ENCODE results near the gene FAM131C.

Gene FAM131C

GRCh38 chr1:16046842-16047241 lies 26.6 kb downstream of the FAM131C start:
- TF ChIP-seq SIN3A (IDR thresholded peaks at IDR 0.05; ENCODE audit: borderline replicate concordance, insufficient read depth, low read length), result no peak
- no peak for TF ChIP-seq TAF1 (IDR thresholded peaks at IDR 0.05; ENCODE audit: borderline replicate concordance, insufficient read depth, low read length)
- TF ChIP-seq, protein P1, sequence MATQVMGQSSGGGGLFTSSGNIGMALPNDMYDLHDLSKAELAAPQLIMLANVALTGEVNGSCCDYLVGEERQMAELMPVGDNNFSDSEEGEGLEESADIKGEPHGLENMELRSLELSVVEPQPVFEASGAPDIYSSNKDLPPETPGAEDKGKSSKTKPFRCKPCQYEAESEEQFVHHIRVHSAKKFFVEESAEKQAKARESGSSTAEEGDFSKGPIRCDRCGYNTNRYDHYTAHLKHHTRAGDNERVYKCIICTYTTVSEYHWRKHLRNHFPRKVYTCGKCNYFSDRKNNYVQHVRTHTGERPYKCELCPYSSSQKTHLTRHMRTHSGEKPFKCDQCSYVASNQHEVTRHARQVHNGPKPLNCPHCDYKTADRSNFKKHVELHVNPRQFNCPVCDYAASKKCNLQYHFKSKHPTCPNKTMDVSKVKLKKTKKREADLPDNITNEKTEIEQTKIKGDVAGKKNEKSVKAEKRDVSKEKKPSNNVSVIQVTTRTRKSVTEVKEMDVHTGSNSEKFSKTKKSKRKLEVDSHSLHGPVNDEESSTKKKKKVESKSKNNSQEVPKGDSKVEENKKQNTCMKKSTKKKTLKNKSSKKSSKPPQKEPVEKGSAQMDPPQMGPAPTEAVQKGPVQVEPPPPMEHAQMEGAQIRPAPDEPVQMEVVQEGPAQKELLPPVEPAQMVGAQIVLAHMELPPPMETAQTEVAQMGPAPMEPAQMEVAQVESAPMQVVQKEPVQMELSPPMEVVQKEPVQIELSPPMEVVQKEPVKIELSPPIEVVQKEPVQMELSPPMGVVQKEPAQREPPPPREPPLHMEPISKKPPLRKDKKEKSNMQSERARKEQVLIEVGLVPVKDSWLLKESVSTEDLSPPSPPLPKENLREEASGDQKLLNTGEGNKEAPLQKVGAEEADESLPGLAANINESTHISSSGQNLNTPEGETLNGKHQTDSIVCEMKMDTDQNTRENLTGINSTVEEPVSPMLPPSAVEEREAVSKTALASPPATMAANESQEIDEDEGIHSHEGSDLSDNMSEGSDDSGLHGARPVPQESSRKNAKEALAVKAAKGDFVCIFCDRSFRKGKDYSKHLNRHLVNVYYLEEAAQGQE (IDR thresholded peaks at IDR 0.05; ENCODE audit: insufficient read depth in 1 of 2, low read depth in 2 of 2, low read length in 2 of 2), result no peak
- TF ChIP-seq FOXP2 (optimal IDR thresholded peaks at IDR 0.05; ENCODE audit: borderline replicate concordance, extremely low read depth, extremely low read length, insufficient read depth), result no peak
- TF ChIP-seq POLR2AphosphoS5 (IDR thresholded peaks at IDR 0.05; ENCODE audit: low read depth, low read length), result no peak

- TF ChIP-seq TAF1 (IDR thresholded peaks at IDR 0.05; ENCODE audit: borderline replicate concordance, insufficient read depth, low read length), result no peak
- TF ChIP-seq FOXP2 (optimal IDR thresholded peaks at IDR 0.05; ENCODE audit: borderline replicate concordance, extremely low read depth, extremely low read length, insufficient read depth), result no peak
- no peak for TF ChIP-seq SIN3A (IDR thresholded peaks at IDR 0.05; ENCODE audit: borderline replicate concordance, insufficient read depth, low read length)
- TF ChIP-seq POLR2AphosphoS5 (IDR thresholded peaks at IDR 0.05; ENCODE audit: low read depth, low read length), result no peak
- TF ChIP-seq, protein P1 (IDR thresholded peaks at IDR 0.05; ENCODE audit: insufficient read depth in 1 of 2, low read depth in 2 of 2, low read length in 2 of 2), result no peak
Observed at GRCh38 chr1:16043950-16044349, 29.5 kb downstream of the FAM131C start.

- no peak for TF ChIP-seq FOXP2 (optimal IDR thresholded peaks at IDR 0.05; ENCODE audit: borderline replicate concordance, extremely low read depth, extremely low read length, insufficient read depth)
- TF ChIP-seq TAF1 (IDR thresholded peaks at IDR 0.05; ENCODE audit: borderline replicate concordance, insufficient read depth, low read length), result no peak
- TF ChIP-seq SIN3A (IDR thresholded peaks at IDR 0.05; ENCODE audit: borderline replicate concordance, insufficient read depth, low read length), result no peak
- TF ChIP-seq POLR2AphosphoS5 (IDR thresholded peaks at IDR 0.05; ENCODE audit: low read depth, low read length), result no peak
- TF ChIP-seq, protein P1 (IDR thresholded peaks at IDR 0.05; ENCODE audit: insufficient read depth in 1 of 2, low read depth in 2 of 2, low read length in 2 of 2), result no peak
Observed at GRCh38 chr1:16043521-16043920, 29.9 kb downstream of the FAM131C start, which contains the start of gene CLCNKB. CLCNKB (plus strand) TSS chr1:16043782; CDS start chr1:16044493, 711 bp downstream.

DNA sequence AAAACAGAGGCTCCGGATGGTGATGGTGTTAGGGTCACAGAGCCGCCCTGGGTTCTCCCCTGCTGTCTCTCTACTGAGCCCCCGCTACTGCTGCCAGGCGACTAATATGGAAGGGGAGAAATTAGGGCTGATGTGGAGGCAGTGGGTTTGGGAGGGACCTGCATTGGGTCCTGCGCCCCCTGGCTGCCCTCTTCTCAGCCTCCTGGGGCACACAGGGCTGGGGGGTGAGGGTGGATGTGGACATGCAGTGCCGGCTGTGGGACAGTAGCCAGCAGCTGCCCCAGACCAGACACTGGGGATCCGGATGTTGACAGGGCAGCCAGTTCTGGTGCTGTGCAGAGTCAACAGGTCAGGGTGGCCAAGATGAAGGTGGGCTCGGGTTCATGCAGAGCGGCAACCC lies 31.4 kb downstream of the FAM131C start:
- no peak for TF ChIP-seq POLR2AphosphoS5 (IDR thresholded peaks at IDR 0.05; ENCODE audit: low read depth, low read length)
- TF ChIP-seq, protein P1 (IDR thresholded peaks at IDR 0.05; ENCODE audit: insufficient read depth in 1 of 2, low read depth in 2 of 2, low read length in 2 of 2), result no peak
- no peak for TF ChIP-seq TAF1 (IDR thresholded peaks at IDR 0.05; ENCODE audit: borderline replicate concordance, insufficient read depth, low read length)
- no peak for TF ChIP-seq SIN3A (IDR thresholded peaks at IDR 0.05; ENCODE audit: borderline replicate concordance, insufficient read depth, low read length)
- TF ChIP-seq FOXP2 (optimal IDR thresholded peaks at IDR 0.05; ENCODE audit: borderline replicate concordance, extremely low read depth, extremely low read length, insufficient read depth), result no peak

GRCh38 chr1:16041200-16041599 lies 32.3 kb downstream of the FAM131C start:
- TF ChIP-seq FOXP2 (optimal IDR thresholded peaks at IDR 0.05; ENCODE audit: borderline replicate concordance, extremely low read depth, extremely low read length, insufficient read depth) (no peak), SIN3A (IDR thresholded peaks at IDR 0.05; ENCODE audit: borderline replicate concordance, insufficient read depth, low read length) (no peak), TAF1 (IDR thresholded peaks at IDR 0.05; ENCODE audit: borderline replicate concordance, insufficient read depth, low read length) (no peak)
